NCI-H748 (cell line): ENCODE data around the gene ADAMTSL2.
A peak's percentile ranks its signal among the peaks of the same experiment; 100 is the strongest.

ENCODE experiments used
- DNase-seq: peaks from one replicate; lab custom pipeline; 2025; ENCODE audit not compliant: unreplicated experiment; lab: John Stamatoyannopoulos, UW

ADAMTSL2 gene

DNA sequence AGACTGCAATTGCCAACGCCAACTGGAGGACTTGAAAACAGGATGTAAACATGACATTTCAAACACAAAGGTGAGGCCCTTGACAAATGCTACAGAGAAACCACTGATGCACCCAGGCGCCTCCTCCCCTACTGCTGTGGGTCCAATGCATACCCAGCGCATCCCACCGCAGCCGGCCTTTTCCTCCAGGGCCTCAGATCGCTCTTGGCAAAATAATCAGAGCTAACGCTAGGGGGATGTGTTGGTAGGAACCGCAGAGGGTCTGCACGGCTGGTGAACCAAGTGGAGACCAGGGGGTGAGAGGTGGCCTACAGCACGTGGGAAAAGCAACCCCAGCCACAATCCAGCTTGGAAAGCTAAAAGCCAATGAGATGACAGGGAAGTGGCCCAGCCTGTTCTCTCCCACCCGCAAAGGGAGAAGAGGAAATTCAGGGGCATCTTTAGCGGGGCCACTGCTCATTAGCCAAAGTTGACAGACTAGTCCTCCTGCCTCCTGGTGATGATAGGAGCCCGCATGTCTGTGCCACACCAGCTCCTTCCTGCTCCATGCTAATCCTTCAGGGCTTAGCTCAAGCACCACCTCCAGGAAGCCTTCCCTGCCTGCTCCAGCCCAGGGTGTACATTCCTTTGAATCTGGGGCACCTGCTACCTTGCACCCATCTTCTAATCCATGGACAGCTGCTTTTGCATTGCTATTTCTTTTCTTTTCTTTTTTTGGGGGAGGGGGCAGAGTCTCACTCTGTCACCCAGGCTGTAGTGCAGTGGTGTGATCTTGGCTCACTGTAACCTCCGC is 68.8 kb downstream of the ADAMTSL2 start:
- peak; percentile 87 for DNase-seq

DNA sequence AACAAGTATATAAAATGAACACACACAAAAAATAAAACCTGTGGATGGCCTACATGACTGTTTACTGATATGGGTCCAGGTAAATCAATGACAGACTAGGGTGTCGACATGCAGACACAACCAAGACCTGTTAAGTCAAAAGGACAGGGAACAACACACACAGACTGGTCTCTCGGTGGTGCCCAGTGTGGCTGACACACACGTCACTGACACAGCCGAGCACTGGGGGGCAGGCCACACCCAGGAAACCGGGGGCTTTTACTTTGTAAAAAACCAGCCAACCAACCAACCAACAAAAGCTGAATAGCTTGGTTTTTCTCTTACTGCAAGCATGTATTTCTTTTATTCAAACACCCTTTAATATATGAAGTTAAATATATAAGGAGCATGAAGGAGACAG is 69.7 kb downstream of the ADAMTSL2 start:
- peak; percentile 27 for DNase-seq

DNA sequence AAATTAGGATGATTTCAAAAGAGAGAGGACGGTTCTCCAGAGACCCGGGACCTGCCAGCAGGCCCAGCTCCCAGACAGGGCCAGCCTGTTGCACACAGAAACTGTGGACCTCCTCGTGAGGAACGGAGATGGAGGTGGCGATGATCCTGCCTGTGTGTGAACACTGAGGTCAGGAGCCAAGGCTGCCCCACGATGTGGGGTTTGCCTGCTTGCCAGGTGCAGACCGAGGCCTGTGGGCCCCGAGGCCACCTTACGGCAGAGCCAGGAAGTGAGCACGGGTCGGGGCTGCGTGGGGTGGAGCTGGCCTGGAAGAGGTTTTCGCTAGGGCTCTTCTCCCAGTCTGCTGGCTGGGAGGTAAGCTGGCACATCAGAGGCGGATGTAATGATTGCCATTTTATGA is 70.4 kb downstream of the ADAMTSL2 start:
- no peak for DNase-seq

DNA sequence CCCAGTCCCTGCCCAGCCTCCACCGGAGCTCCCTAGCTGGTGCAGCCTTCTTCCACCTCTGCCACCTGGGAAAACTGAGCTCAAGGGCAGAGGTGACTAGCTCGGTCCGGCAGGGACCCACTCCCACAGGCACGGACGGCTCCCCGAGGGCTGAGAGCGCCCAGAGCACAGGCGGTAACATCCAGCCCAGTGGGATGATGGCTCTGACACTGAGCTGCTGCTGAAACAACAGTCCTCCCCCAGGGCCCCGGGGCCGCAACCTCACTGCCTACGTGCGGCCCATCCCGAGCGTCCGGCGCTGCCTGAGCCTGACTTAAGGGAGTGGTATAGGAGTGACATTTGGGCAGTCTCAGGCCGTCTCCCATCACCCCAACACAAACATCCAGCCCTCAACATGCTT is 70.9 kb downstream of the ADAMTSL2 start:
- no peak for DNase-seq

DNA sequence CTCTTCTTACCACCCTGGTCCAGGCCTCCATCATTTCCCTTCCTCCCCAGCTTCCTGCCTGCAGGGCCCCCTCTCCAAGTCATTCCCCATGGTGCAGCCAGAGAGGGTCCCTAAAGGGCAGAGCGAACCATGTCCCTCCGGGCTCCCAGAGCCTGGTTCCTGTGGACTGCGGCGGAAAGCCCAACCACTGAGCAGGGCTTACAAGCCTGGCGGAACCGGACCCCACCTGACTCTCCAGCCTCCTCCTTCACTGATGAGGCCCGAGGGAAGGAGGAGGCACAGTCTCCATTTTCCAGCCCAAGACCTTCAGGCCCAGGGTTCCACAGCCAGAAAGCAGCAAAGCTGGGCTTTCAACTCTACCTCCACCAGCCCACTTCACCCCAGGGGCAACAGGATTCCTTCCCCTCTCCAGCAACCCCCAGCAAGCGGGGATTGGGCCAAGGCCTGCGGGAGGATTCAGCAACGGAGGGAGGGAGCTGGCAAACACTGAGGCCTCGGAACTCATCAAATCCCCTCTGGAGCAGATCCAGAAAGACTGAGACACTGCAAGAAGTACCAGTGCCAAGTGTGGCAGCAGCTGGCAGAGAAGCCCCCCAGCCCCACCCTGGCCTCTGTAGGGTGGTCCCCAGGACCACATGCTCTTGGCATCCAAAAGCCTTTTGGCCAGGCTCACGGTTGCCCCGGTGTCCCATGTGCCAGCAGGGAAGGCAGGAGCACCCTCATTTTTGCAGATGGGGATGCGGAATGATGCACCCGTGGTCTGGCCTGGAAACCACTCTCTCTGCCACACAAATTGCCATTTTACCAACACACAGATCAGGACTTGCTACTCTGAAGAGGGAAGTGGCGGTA is 71.6 kb downstream of the ADAMTSL2 start:
- no peak for DNase-seq

DNA sequence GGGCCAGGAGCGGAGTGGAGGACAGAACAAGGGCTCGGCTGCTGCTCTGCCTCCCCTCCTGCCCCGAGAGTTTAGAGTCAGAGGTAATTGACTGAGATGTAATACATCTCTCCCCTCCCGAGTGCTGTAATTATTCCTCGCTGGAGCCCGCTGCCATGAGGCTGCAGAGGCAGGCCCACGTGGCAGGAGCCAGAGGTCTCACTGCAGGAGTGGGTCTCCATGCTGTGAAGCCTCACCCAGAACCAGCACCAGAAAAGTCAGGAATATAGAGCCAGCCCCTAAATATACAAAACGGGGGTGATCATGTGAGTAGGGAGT is 72.2 kb downstream of the ADAMTSL2 start:
- DNase-seq, result peak; percentile 33

DNA sequence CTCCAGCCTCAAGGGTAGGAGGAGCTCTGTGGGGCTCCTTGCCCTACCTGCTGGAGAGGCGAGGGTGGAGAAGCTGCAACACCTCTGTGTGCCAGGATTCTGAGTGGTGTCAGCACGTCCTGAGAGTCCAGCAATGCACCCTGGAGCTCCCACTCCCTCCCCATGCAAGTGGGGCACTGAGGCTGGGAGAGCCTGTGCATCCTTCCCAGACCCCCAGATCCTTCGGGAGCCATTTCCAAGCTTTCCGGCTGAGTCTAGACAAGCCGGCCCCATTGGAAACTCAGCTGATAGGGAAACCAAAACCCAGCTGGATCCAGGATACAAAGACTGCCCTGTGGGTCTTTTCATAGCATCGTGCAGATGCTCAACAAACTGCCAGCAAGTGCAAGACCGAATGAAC is 72.9 kb downstream of the ADAMTSL2 start:
- no peak for DNase-seq

DNA sequence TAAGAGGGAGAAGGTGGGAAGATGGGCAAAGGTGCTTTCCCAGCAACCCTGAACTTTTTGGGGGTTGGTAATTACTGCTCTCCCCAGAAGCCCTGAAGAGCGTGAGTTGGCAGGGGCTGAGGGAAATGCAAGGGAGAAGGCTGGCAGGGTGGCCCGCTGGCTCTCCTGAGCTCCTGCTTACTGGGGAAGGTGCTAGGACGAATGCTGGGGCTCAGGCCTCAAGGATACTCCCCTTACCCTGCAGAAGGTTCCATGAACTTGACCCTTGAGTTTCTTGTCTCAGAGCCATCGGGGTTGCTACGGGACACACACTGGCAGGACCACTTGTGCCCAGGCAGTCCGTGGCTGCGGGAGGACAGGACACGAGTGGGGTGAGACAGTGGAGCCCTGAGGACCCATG is 73.5 kb downstream of the ADAMTSL2 start:
- no peak for DNase-seq

DNA sequence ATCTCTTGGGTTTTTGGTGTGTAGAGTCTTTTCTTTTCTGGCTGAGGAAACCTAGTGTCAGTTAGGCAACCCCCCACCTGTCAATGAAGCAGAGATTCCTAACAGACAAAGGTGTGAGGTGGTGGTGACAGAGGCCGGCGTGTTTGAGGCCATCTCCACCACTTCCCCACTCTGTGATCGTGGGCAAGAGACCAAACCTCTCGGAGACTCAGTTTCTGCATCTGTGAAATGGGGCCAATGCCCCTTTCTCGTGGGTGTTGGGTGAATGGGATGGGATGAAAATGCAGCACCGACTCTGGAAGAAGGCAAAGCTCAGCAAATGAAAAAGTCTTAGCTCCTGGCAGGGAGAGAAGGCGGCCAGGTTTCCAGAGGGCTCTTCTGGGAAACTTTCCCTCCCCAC is 73.9 kb downstream of the ADAMTSL2 start:
- DNase-seq, result no peak

DNA sequence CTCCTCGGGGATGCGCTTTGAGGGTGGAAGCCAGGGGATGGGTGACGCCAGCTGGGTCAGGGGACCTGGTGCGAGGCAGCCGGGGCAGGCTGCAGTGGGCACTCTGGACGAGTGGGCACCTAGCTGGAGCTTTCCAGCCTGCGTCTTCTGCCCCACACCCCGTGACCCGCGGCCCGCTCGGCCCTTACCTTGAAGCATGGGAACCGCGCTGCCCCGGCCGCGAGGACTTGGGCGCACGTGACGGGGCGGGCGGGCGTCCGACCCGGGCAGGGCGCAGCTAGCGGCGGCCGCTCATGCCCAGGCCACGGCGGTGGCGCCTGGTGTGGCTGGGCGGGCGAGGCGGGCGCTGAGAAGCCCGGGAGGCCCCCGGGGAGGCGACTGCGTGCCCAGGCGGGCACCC is 74.4 kb downstream of the ADAMTSL2 start:
- DNase-seq, result no peak

DNA sequence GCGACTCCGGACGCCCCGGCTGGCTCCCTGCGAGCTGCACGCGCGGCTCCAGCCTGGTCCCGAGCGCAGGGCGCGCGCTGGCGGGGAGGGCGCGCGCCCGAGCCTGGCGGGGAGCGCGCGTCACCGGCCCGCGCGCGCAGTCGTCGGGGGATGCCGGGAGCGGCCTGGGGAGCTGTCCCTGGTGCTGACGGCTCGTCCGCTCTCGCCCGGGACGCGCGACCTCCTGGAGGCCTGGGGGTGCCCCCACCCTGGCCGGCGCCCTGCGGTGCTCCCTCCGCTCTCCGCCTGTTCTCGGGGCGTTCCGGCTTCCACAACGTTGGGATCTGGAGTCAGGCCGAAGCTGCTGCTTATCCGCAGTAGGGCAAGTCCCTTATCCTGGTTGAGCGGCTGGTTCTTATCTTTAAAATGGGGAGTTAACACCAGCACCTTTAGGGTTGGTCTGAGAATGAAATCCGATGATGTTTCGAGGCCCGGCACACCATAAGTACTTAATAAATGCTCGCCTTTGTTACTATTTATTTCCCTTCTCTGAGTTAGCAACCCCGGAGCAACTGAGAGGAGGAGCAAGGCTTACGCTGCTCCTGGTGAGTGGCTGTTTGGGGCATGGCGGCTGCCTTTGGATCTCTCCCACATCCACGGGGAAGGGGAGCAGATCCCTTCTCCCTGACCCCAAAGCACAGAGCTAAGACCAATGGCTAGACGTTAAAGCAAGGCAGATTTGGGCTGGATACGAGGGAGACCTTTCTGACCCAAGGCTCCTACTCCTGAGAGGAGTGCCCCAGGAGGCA is 75.0 kb downstream of the ADAMTSL2 start, which contains the start of gene FAM163B:
FAM163B (minus strand) TSS at position 79 of the 788 bp plus-strand sequence. CDS start 29,166 bp downstream, outside the sequence.
- DNase-seq, result peak; percentile 71

DNA sequence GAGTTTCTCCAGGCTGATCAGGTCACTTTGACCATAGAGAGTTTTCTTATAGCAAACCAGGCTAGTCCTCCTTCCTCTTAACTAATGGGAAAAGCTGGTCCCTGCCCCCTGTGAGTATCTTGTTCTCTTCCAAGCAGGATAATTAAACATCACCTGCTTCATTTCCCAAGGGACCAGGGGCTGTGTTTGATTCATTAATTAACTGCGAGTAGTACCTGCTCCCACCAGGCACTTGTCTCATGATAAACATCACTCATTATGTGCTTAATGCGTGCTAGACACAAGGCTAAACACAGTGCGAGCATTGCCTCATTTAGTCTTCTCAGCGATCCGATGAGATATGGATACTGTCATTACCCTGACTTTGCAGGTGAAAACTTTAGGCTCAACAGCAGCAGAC is 76.3 kb downstream of the ADAMTSL2 start:
- peak; percentile 97 for DNase-seq

DNA sequence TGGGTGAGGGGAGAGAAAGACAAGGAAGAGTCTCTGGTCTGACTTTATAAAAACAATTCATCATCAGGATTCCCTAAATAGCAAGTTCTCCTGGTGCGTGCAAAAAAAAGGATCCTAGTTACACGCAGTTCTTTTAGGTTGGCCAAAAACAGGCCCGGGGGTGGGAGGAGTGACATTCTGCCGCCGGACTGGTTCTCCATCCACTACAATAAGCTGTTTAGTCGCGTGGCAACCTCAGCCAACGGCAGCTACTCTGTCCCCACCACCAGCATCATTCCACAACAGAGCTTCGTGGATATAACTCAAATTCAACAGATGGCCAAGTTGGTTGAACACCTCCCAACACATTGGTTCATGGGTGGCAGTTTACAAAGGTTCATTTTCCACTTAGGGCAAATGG is 77.5 kb downstream of the ADAMTSL2 start:
- no peak for DNase-seq

DNA sequence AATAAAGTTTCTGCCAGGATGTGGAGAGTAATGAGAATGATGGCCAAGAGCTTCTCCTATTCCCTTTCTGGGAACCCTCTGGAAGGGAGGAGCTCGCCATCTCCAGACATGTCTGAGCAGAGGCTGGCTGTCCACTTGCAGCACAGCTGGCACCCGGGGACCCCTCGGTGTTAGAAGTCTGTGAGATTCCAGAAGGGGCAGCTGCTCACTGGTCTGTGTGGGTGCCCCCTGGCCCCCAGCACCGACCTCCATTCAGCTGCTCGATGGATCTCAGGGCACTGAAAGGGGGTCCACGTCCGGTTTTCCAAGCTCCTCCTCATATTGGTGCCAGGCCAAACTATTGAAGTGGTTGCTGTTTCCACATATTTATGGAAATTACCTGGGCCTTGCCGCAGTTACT is 78.3 kb downstream of the ADAMTSL2 start:
- DNase-seq, result no peak

DNA sequence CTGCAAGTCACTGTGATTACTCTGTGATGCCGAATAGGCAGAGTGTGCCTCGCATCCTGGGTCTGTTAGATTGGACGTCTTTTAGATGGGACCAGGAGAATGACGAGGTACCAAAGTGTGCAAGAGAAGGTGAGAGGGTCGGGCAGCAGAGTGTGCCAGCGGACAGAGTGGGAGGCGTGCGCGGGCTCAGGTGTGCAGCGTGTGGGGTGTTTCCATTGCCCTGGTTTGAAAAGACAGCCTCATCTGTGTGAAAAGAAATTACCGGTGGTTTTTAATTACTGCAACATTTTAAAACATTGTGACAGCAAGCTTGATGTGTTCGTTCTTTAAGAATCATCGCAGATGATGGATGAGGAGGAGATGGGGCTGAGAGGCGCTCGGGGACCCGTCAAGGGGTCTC is 78.9 kb downstream of the ADAMTSL2 start:
- no peak for DNase-seq

DNA sequence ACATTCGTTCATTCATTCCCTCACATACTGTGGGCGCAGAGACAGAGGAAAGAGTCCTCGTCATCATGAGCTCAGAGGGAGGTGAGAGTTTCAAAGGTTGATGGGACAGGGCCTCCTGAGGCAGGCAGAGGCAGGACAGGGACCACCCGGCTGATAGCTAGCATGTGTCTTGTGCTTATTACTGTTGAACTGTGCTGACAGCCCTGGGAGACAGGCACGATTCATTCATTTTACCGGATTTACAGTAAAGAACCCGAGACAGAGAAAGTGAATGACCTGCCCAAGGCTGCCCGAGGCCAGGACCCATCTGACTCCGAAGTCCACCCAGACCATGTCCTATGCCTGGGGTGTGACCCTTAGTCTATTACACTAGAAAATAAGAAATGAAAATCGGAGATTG is 79.6 kb downstream of the ADAMTSL2 start:
- no peak for DNase-seq

DNA sequence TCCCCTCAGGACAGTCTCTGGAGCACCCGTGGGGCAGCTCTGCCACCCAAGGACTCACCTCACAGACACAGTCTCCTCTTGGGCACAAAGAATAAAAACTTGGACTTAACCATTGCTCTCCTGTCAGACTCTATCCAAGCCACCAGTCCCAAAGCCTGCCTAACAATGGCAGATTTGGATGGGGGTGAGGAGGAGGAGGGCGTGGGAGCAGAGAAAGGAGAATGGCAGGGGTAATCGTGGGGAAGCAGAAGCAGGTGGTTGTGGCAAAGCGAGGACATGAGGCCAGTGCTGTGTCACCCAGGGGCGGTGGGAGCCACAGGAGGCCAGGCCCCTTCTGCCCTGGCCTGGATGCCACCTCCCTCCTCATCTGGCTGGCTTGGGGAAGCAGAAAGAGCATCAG is 80.2 kb downstream of the ADAMTSL2 start:
- no peak for DNase-seq

DNA sequence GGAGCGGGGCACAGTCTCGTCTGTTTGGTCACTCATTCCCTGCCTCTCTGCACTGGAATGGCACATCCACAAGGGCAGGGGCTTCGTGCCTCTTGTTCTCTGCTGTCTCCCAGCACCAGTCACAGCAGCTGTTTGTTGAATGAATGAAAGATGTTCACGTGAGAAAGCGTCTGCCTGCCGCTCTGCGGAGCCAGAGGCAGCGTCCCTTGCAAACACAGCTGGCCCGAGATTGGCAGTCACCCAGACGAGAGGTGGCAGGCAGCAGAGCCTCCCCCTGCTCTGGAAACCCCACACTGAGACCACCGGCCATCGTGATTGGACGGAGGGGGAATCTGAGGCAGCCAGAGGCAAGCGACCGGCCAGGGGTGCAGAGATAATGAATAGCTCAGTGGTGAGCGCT is 80.7 kb downstream of the ADAMTSL2 start:
- peak; percentile 17 for DNase-seq

DNA sequence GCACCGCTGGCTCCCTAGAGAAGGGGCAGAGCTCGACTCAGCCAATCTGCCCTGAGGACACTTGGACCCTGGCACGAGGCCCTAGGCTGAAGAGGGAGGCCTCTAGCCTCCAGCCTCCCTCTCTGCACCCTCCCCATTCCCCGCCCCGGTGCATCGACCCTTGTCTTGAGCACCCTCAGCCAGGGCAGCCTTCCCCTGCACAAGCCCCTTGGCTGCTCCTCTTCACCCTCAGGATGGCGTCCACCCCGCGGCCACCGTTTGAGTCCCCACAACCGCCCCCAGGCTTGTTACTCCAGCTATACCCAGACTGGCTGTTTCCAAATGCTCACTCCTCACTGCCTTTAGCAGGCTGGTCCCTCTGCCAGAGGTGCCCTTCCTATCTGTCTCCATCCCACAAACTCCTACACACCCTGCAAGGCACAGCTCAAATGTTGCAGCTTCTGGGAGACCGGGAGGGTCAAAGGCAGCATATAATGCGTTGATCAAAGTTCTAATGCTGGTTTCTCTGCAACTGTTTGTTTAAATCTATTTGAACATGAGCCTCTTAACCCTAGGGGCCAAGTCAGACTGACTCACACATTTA is 81.2 kb downstream of the ADAMTSL2 start:
- DNase-seq, result no peak

DNA sequence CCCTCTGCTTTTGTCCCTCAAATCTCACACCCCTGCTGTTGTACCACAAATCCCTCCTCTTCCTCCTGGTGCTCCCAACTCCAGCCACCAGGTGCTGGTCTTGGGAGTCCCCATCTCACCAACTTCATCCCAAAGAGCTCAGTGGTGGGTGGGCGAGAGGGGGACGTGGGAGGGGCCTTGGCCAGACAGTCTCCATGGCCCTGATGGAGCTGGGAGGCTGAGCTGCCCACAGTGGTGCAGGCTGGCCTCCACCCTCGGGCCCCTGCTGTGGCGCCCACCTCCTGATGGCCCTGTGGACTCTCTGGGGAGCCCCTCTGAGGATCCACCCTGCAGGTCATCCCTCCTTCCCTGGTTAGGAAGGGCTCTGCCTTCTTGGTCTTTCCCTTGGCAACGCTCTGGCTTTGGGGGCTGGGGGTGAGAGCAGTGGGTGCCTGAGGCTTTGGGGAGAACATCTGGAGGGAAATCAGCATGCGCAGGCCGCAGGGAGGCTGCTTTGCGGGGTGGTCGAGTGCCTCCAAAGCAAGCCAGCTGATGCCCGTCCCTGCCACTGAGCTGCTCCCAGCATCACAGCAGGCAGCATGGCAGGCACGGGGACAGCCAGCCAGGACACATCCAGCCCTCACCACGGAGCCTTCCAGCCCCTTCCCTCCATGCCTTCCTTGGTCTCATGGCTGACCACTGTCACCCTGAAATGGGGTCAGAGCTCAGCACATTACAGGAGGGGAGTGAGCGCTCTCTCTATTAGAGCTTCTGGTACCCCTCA is 82.3 kb downstream of the ADAMTSL2 start:
- no peak for DNase-seq
